HCT116 (cell line): ENCODE results near the gene FCF1. TPM values are rescaled to one million over a fixed set of nuclear protein-coding genes. Genes with fewer than 3 reads are reported as not detected.

Source experiments
- ATAC-seq: fragments of 200-7000 bp; cut with Tn5 transposase; 2 replicates; pipeline ENCODE4 v1.9.1; 2020; ENCODE audit warnings: mild to moderate bottlenecking, moderate library complexity
- BruUV-seq: library from RNA; stranded (reverse); fragments of 400-500 nt; replicated peaks from 2 replicates; lab custom pipeline; 2021; lab: Mats Ljungman, UMichigan
- CTCF ChIA-PET: fragments of 300-600 bp; sonication (Branson Sonifier 250); formaldehyde crosslinking; loops from one replicate; lab custom pipeline; 2021; ENCODE audit warnings: antibody characterized with exemption; lab: Charles Lee
- POLR2A ChIA-PET: fragments of 300-600, 350-600 bp; sonication (Branson Sonifier 250); formaldehyde crosslinking; loops from one replicate; lab custom pipeline; 2021; ENCODE audit warnings: antibody characterized with exemption; lab: Charles Lee
- RAD21 ChIA-PET, 2 experiments: fragments of 300-600 bp; sonication (Branson Sonifier 250); formaldehyde crosslinking; loops; one replicate each; lab custom pipeline; 2023; ENCODE audit warnings: low total read pairs in 2 of 2; ENCODE audit not compliant: uncharacterized antibody in 2 of 2, unreplicated experiment in 2 of 2, low non-redundant PET in 1 of 2; lab: Charles Lee
- DNase-seq: peaks from one replicate; pipeline ENCODE4 v3.0.0-alpha.2; 2010; ENCODE audit warnings: low read depth, low spot score
- H2AFZ ChIP-seq: fragments of 200-600 bp; shearing (Covaris generic), sonication (generic); 2 replicates; pipeline ENCODE4 v1.6.1; 2017; ENCODE audit warnings: low read depth, mixed run types, mixed read lengths, antibody characterized with exemption, low read length; ENCODE audit not compliant: poor library complexity, severe bottlenecking
- H3K27ac ChIP-seq: 2 replicates; pipeline ENCODE4 v1.5.1; 2012; ENCODE audit warnings: low read depth, low read length
- H3K27me3 ChIP-seq: fragments of 200-600 bp; sonication (generic); 2 replicates; pipeline ENCODE4 v1.6.1; 2016; ENCODE audit warnings: mixed run types, low read length, mixed read lengths; ENCODE audit not compliant: insufficient read depth
- H3K36me3 ChIP-seq, 2 experiments: fragments of 200-500 bp in 1 of 2; fragments of 200-600 bp in 1 of 2; sonication (Bioruptor generic) in 1 of 2; sonication (generic) in 1 of 2; 2 replicates each; pipeline versions ENCODE4 v1.5.1 to v1.6.1; 2014 to 2016; ENCODE audit warnings: low read length in 2 of 2, inconsistent platforms in 1 of 2, mixed read lengths in 1 of 2, mixed run types in 1 of 2; ENCODE audit not compliant: insufficient read depth in 2 of 2, control insufficient read depth in 1 of 2
- H3K4me1 ChIP-seq, 2 experiments: fragments of 200-600 bp in 1 of 2; sonication (generic) in 1 of 2; 2 replicates each; pipeline versions ENCODE4 v1.5.1 to v1.6.1; 2012 to 2017; ENCODE audit warnings: low read length in 2 of 2, inconsistent platforms in 1 of 2, mild to moderate bottlenecking in 1 of 2, mixed read lengths in 1 of 2, mixed run types in 1 of 2, moderate library complexity in 1 of 2; ENCODE audit not compliant: insufficient read depth in 2 of 2, control insufficient read depth in 1 of 2
- H3K4me2 ChIP-seq: fragments of 200-600 bp; sonication (generic); 2 replicates; pipeline ENCODE4 v1.6.1; 2017; ENCODE audit warnings: mixed run types, low read length, mixed read lengths
- H3K4me3 ChIP-seq, 2 experiments: fragments of 200-600 bp in 1 of 2; sonication (generic) in 1 of 2; replicated peaks in 1 of 2; 2 replicates each; pipeline ENCODE4 v1.5.1; 2011 to 2016; ENCODE audit warnings: low read length in 2 of 2, control low read depth in 1 of 2, low read depth in 1 of 2, mild to moderate bottlenecking in 1 of 2, mixed read lengths in 1 of 2, mixed run types in 1 of 2
- H3K79me2 ChIP-seq: fragments of 200-600 bp; sonication (generic); 2 replicates; pipeline ENCODE4 v1.6.1; 2017; ENCODE audit warnings: mild to moderate bottlenecking, mixed run types, low read length, moderate library complexity, mixed read lengths; ENCODE audit not compliant: insufficient read depth
- H3K9ac ChIP-seq: fragments of 200-600 bp; sonication (generic); 2 replicates; pipeline ENCODE4 v1.6.1; 2016; ENCODE audit warnings: low read length, mixed read lengths
- H3K9me2 ChIP-seq: fragments of 200-600 bp; sonication (generic), shearing (Covaris generic); 2 replicates; pipeline ENCODE4 v1.6.1; 2017; ENCODE audit warnings: mixed run types, mild to moderate bottlenecking, moderate library complexity; ENCODE audit not compliant: insufficient read depth
- H3K9me3 ChIP-seq, 2 experiments: fragments of 200-500 bp in 1 of 2; fragments of 200-600 bp in 1 of 2; sonication (Bioruptor generic) in 1 of 2; sonication (generic) in 1 of 2; 2 replicates each; pipeline ENCODE4 v1.6.1; 2014 to 2017; ENCODE audit warnings: low read length in 2 of 2, mixed read lengths in 2 of 2, inconsistent platforms in 1 of 2, low read depth in 1 of 2, mild to moderate bottlenecking in 1 of 2, mixed run types in 1 of 2, moderate library complexity in 1 of 2; ENCODE audit not compliant: control insufficient read depth in 1 of 2, insufficient read depth in 1 of 2
- H4K20me1 ChIP-seq: fragments of 200-600 bp; sonication (generic), shearing (Covaris generic); 2 replicates; pipeline ENCODE4 v1.6.1; 2017; ENCODE audit warnings: mixed run types, mild to moderate bottlenecking, moderate library complexity; ENCODE audit not compliant: insufficient read depth
- CEBPB ChIP-seq: IDR thresholded peaks from 2 replicates; pipeline ENCODE4 v1.6.1; 2012; ENCODE audit warnings: low read depth
- EGR1 ChIP-seq: IDR thresholded peaks from 2 replicates; pipeline ENCODE4 v1.6.1; 2012; ENCODE audit warnings: low read depth
- EZH2phosphoT487 ChIP-seq: fragments of 200-600 bp; IDR thresholded peaks from 2 replicates; pipeline ENCODE4 v1.6.1; 2018; ENCODE audit warnings: antibody characterized with exemption, borderline replicate concordance
- POLR2A ChIP-seq: IDR thresholded peaks from 2 replicates; pipeline ENCODE4 v1.7.0; 2011; ENCODE audit warnings: borderline replicate concordance; ENCODE audit not compliant: insufficient read depth, insufficient read length; ENCODE audit errors: extremely low read depth
- SIN3A ChIP-seq: IDR thresholded peaks from 2 replicates; pipeline ENCODE4 v1.6.1; 2012; ENCODE audit warnings: low read depth
- SP1 ChIP-seq: IDR thresholded peaks from 2 replicates; pipeline ENCODE4 v1.6.1; 2012; ENCODE audit warnings: low read depth
- TCF7L2 ChIP-seq: IDR thresholded peaks from 2 replicates; pipeline ENCODE4 v1.7.0; 2011; ENCODE audit warnings: borderline replicate concordance, inconsistent platforms; ENCODE audit not compliant: insufficient read depth, insufficient read length; ENCODE audit errors: extremely low read depth
- YY1 ChIP-seq: IDR thresholded peaks from 2 replicates; pipeline ENCODE4 v1.6.1; 2011; ENCODE audit warnings: low read length, low read depth, moderate library complexity, mild to moderate bottlenecking; ENCODE audit not compliant: insufficient replicate concordance; ENCODE audit errors: extremely low read depth
- ZNF274 ChIP-seq: fragments of 200-500 bp; sonication (Bioruptor generic); IDR thresholded peaks from 2 replicates; pipeline ENCODE4 v1.6.1; 2014; ENCODE audit warnings: mild to moderate bottlenecking, low read depth, low read length, inconsistent platforms
- intact Hi-C: fragments of 100-400 bp; cut with micrococcal nuclease; formaldehyde crosslinking; loops from 2 replicates; pipeline ENCODE4 v1.10.0; 2022
- total RNA-seq: library from RNA; stranded (reverse); gene quantifications from one replicate; pipeline ENCODE4 v1.2.1, GENCODE V29; 2021; ENCODE audit not compliant: unreplicated experiment
- TF ChIP-seq, protein P1 (sequence below): IDR thresholded peaks from 2 replicates; pipeline ENCODE4 v1.6.1; 2011; ENCODE audit warnings: mild to moderate bottlenecking, low read length, moderate library complexity; ENCODE audit not compliant: insufficient replicate concordance; ENCODE audit errors: extremely low read depth
- TF ChIP-seq, protein P2 (sequence below), 3 experiments: fragments of 200-600 bp in 1 of 3; sonication (generic) in 1 of 3; IDR thresholded peaks in 2 of 3; conservative IDR thresholded peaks in 1 of 3; 2 replicates each; pipeline ENCODE4 v1.5.1; 2012 to 2017; ENCODE audit warnings: low read depth in 2 of 3, low read length in 2 of 3, antibody characterized with exemption in 1 of 3, borderline replicate concordance in 1 of 3, control low read depth in 1 of 3, mild to moderate bottlenecking in 1 of 3, mixed read lengths in 1 of 3, mixed run types in 1 of 3, moderate library complexity in 1 of 3; ENCODE audit not compliant: insufficient read depth in 1 of 3

FCF1 gene
- total RNA-seq, 1 experiment from 2014 or later = 69.0 TPM

DNA sequence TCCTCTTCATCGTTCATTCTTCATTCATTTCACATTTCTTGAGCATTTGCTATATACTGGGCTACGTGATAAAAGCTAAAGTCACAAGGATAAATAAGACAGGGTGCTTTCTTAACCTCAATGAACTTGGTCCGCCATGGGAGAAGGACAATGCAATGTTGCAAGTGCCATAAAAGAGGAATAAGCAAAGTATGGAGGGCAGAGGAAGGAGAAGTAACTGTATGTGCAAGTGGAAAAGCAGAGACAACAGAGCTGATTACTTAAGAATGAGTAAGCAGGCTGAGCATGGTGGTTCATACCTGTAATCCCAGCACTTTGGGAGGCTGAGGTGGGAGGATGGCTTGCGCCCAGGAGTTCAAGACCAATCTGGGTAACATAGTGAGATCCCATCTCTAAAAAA, 14.5 kb upstream of the FCF1 start:
- ATAC-seq (no peak), DNase-seq (no peak)
- intact Hi-C loops = no loop called here
- H3K9ac ChIP-seq = no peak overlapping the region
- no peaks in the 10 kb centered on the region for H4K20me1 ChIP-seq
- no peaks in the 10 kb centered on the region for H3K27me3 ChIP-seq
- H3K4me3 ChIP-seq = no peak overlapping the region
- no TSS peak for BruUV-seq
- TF ChIP-seq SIN3A (no peak), EZH2phosphoT487 (no peak), EGR1 (no peak), CEBPB (no peak), TCF7L2 (no peak)
- no peaks in the 10 kb centered on the region; a peak in 1 of 4 replicates for H3K36me3 ChIP-seq
- H3K79me2 ChIP-seq = peaks cover 84% of the 10 kb centered on the region
- H3K9me2 ChIP-seq = no peaks in the 10 kb centered on the region
- no peak overlapping the region for H2AFZ ChIP-seq
- POLR2A ChIA-PET = no interaction called here
- H3K27ac ChIP-seq = no peak overlapping the region
- no peaks in the 10 kb centered on the region for H3K4me1 ChIP-seq
- peaks cover 3 to 6% of the 10 kb centered on the region in 2 experiments; a peak in 2 of 4 replicates for H3K9me3 ChIP-seq
- H3K4me2 ChIP-seq = no peak overlapping the region
- CTCF ChIA-PET = no interaction called here
- RAD21 ChIA-PET = no interaction called here

DNA sequence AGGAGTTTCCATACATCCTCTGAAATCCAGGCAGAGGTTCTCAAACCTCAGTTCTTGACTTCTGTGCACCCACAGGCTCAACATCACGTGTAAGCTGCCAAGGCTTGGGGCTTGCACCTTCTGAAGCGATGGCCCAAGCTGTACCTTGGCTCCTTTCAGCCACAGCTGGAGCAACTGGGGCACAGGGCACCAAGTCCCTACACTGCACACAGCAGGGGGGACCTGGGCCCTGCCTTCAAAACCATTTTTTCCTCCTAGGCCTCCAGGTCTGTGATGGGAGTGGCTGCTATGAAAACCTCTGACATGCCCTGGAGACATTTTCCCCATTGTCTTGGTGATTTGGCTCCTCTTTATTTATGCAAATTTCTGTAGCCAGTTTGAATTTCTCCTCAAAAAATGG, 10.7 kb upstream of the FCF1 start:
- Histone ChIP-seq H4K20me1 (no peaks in the 10 kb centered on the region), H3K27ac (no peak overlapping the region), H3K79me2 (peaks cover 91% of the 10 kb centered on the region), H3K9me2 (no peaks in the 10 kb centered on the region), H3K4me1 (no peaks in the 10 kb centered on the region), H3K27me3 (no peaks in the 10 kb centered on the region), H3K9ac (no peak overlapping the region), H2AFZ (no peak overlapping the region), H3K9me3 (peaks cover 3 to 6% of the 10 kb centered on the region in 2 experiments; a peak in 2 of 4 replicates), H3K4me3 (no peak overlapping the region), H3K36me3 (no peaks in the 10 kb centered on the region; a peak in 1 of 4 replicates), H3K4me2 (no peak overlapping the region)
- POLR2A ChIA-PET = no interaction called here
- TF ChIP-seq POLR2A (no peak), ZNF274 (no peak), SP1 (no peak), YY1 (no peak)
- TF ChIP-seq, protein P1, sequence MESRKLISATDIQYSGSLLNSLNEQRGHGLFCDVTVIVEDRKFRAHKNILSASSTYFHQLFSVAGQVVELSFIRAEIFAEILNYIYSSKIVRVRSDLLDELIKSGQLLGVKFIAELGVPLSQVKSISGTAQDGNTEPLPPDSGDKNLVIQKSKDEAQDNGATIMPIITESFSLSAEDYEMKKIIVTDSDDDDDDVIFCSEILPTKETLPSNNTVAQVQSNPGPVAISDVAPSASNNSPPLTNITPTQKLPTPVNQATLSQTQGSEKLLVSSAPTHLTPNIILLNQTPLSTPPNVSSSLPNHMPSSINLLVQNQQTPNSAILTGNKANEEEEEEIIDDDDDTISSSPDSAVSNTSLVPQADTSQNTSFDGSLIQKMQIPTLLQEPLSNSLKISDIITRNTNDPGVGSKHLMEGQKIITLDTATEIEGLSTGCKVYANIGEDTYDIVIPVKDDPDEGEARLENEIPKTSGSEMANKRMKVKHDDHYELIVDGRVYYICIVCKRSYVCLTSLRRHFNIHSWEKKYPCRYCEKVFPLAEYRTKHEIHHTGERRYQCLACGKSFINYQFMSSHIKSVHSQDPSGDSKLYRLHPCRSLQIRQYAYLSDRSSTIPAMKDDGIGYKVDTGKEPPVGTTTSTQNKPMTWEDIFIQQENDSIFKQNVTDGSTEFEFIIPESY = no peak
- TF ChIP-seq, protein P2, sequence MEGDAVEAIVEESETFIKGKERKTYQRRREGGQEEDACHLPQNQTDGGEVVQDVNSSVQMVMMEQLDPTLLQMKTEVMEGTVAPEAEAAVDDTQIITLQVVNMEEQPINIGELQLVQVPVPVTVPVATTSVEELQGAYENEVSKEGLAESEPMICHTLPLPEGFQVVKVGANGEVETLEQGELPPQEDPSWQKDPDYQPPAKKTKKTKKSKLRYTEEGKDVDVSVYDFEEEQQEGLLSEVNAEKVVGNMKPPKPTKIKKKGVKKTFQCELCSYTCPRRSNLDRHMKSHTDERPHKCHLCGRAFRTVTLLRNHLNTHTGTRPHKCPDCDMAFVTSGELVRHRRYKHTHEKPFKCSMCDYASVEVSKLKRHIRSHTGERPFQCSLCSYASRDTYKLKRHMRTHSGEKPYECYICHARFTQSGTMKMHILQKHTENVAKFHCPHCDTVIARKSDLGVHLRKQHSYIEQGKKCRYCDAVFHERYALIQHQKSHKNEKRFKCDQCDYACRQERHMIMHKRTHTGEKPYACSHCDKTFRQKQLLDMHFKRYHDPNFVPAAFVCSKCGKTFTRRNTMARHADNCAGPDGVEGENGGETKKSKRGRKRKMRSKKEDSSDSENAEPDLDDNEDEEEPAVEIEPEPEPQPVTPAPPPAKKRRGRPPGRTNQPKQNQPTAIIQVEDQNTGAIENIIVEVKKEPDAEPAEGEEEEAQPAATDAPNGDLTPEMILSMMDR (IDR thresholded peaks at IDR 0.05 in 2 of 3, conservative IDR thresholded peaks at IDR 0.05 in 1 of 3; ENCODE audit: borderline replicate concordance in 1 of 3, insufficient read depth in 1 of 3, low read depth in 2 of 3, low read length in 2 of 3) = no peak
- ATAC-seq (no peak), DNase-seq (no peak)
- intact Hi-C loops = no loop called here
- BruUV-seq = no TSS peak
- CTCF ChIA-PET = no interaction called here
- RAD21 ChIA-PET = no interaction called here
